Heart left ventricle (tissue), 16 donors: ENCODE measurements around the gene MAP1LC3A. TPM values are rescaled to one million over a fixed set of nuclear protein-coding genes. Genes with fewer than 3 reads are reported as not detected.

ENCODE experiments used
- ATAC-seq, 4 donors: fragments of 200-7000 bp; cut with Tn5 transposase; one replicate each; pipeline ENCODE4 v1.9.1; 2020 to 2022; ENCODE audit warnings: moderate library complexity in 4 of 4, mild to moderate bottlenecking in 3 of 4, moderate number of reproducible peaks in 1 of 4
- DNase-seq, 5 donors: peaks; one replicate each; pipeline ENCODE4 v3.0.0-alpha.2; 2020
- H3K27ac ChIP-seq, 12 donors: fragments of 200-600 bp; sonication (generic) in 4 of 12; one replicate each; pipeline versions ENCODE4 v1.5.0 to v1.8.0; 2016 to 2022; ENCODE audit warnings: mild to moderate bottlenecking in 2 of 12
- H3K27me3 ChIP-seq, 9 donors: fragments of 200-600 bp; sonication (generic) in 2 of 9; one replicate each; pipeline versions ENCODE4 v1.5.1 to v1.8.0; 2016 to 2022; ENCODE audit warnings: mild to moderate bottlenecking in 3 of 9
- H3K36me3 ChIP-seq, 9 donors: fragments of 200-600 bp; sonication (generic) in 2 of 9; one replicate each; pipeline versions ENCODE4 v1.5.0 to v1.8.0; 2018 to 2022; ENCODE audit warnings: mild to moderate bottlenecking in 2 of 9
- H3K4me1 ChIP-seq, 12 donors: fragments of 200-600 bp; sonication (generic) in 4 of 12; one replicate each; pipeline versions ENCODE4 v1.5.0 to v1.8.0; 2016 to 2022; ENCODE audit warnings: mild to moderate bottlenecking in 3 of 12
- H3K4me3 ChIP-seq, 12 donors: fragments of 200-600 bp; sonication (generic) in 4 of 12; one replicate each; pipeline versions ENCODE4 v1.5.0 to v1.8.0; 2017 to 2022; ENCODE audit warnings: mild to moderate bottlenecking in 9 of 12, moderate library complexity in 4 of 12
- H3K9me3 ChIP-seq, 12 donors: fragments of 200-600 bp; sonication (generic) in 4 of 12; one replicate each; pipeline versions ENCODE4 v1.5.0 to v1.8.0; 2016 to 2022; ENCODE audit warnings: mild to moderate bottlenecking in 1 of 12
- CTCF ChIP-seq, 12 donors: fragments of 200-600 bp; sonication (generic) in 4 of 12; IDR thresholded peaks; one replicate each; pipeline versions ENCODE4 v1.5.0 to v1.8.0; 2018 to 2022; ENCODE audit warnings: antibody characterized with exemption in 12 of 12, mild to moderate bottlenecking in 5 of 12
- POLR2A ChIP-seq, 2 donors: fragments of 450-650 bp; IDR thresholded peaks; one replicate each; pipeline ENCODE4 v1.6.1; 2017; ENCODE audit warnings: antibody characterized with exemption in 2 of 2, mild to moderate bottlenecking in 2 of 2, moderate library complexity in 2 of 2
- WGBS, 4 donors: extraction: QIAGEN DNeasy Blood & Tissue Kit in 2 of 4; methylation state at CpG; one replicate each; pipeline versions ENCODE4 v1.1.5 to v1.1.7; 2013 to 2018; 5-methylcytosine and 5-hydroxymethylcytosine counted together
- intact Hi-C, 10 donors: fragments of 100-400 bp; cut with DNase I; formaldehyde crosslinking; loops; one replicate each; pipeline versions ENCODE4 v1.11.1 to v1.14.2; 2022
- polyA plus RNA-seq, 2 donors: library from polyadenylated mRNA; stranded (reverse); fragments of 200-250 nt; gene quantifications; one replicate each; pipeline ENCODE4 v1.2.3, GENCODE V29; 2013
- total RNA-seq, 9 donors: library from RNA; depleted of rRNA in 2 of 9; stranded (reverse); fragments of >200 nt in 2 of 9; fragmentation: NEBNext Ultra II Directional in 3 of 9; extraction: Animal tissue kit (Norgen Biotek cat#: 25700) in 3 of 9; gene quantifications; one replicate each; pipeline versions ENCODE4 v1.1.0 to v1.2.4, GENCODE V29; 2016 to 2023
- donor health status: ischemic (EF 13 %, LVEDD 7.1; RV severe dilation, severe dysfunction).
- donor health status: healthy with polysubstance abuse.
- donor health status: DM: no; HTN: yes; CAD: no.
- donor health status: DM: no; HTN: no; CAD: no.
- donor health status: ischemic (EF 25% LVEDD 6.9; RV normal size, moderate dysfunction).
- donor health status: ischemic (EF 25% LVEDD 5.7; RV mildly dilated, moderate dysfunction).
- donor health status: healthy.
- donor health status: DM: yes; HTN: yes; CAD: no.
- donor health status: ischemic (EF 35%, LVEDD 5.7; RV mildly dilated, moderate dysfunction).
- donor health status: nonischemic (EF 11% LVEDD 7.7; RV severe dilation, severe dysfunction).
- donor health status: DM: yes; HTN: yes; CAD: no.
- donor health status: PGD.
- donor health status: ischemic (EF 29% LVEDD 5.4; RV normal size, mild dysfunction).
- donor health status: nonischemic (EF 23%, LVEDD 6.1; RV moderate dilation, normal function).

MAP1LC3A gene
- total and polyA plus RNA-seq, 11 donors: 42.8 to 212 (median 88.6) TPM

- H3K27ac ChIP-seq: peak overlapping the region in 11 of 12 donors; percentile 41 to 75 (median 56)
- no peak for DNase-seq
- no peaks in the 10 kb centered on the region for H3K9me3 ChIP-seq
- TF ChIP-seq CTCF (IDR thresholded peaks at IDR 0.05): no peak
- TF ChIP-seq POLR2A (IDR thresholded peaks at IDR 0.05): no peak
- peaks cover 0 to 54% (median 21%) of the 10 kb centered on the region in 12 donors for H3K4me1 ChIP-seq
- peaks cover 0 to 56% (median 13%) of the 10 kb centered on the region in 9 donors for H3K36me3 ChIP-seq
- no peak for ATAC-seq
- H3K27me3 ChIP-seq: no peaks in the 10 kb centered on the region
- no peak overlapping the region for H3K4me3 ChIP-seq
- intact Hi-C loops: loop anchor here in 5 of 10 donors (5.0 to 10.0 kb wide), 3 partner anchors 44 to 172 kb away; partner anchors contain the start of gene TP53INP2 (in 3 of the 5)
- 91 to 94% (median 93%) methylated on average over 4 of the region's 4 CpGs for WGBS, 4 donors
These were observed 24.4 kb downstream of the MAP1LC3A start for GRCh38 chr20:34582911-34583310.

DNA sequence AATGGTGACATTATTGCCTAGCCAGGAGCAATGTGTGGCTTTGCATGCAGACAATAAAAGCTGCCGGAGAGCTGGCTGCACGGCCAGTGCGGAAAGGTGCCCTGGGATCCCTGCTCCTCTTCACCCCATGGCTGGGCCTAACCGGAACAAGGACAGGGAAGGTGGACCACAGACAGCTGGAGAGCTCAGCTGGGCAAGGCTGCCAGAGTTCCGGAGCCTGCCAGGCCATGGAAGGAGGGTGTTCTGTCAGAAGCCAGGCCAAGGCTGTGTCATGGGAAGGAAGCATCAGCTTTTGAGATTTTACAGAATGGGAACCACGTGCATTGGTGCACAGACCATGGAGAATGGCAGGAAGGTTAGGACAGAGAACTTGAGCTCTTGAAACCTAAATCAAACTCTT lies 25.0 kb downstream of the MAP1LC3A start:
- ATAC-seq (peak; percentile 21 to 56 (median 36)), DNase-seq (peak in 3 of 5 donors; percentile 42 to 68 (median 54))
- intact Hi-C loops: loop anchor here in 5 of 10 donors (5.0 to 10.0 kb wide), 3 partner anchors 44 to 171 kb away; partner anchors contain the start of gene TP53INP2 (in 3 of the 5)
- no peak overlapping the region for H3K4me3 ChIP-seq
- H3K27ac ChIP-seq: peak overlapping the region in 11 of 12 donors; percentile 41 to 75 (median 56)
- TF ChIP-seq POLR2A (IDR thresholded peaks at IDR 0.05) (no peak), CTCF (IDR thresholded peaks at IDR 0.05) (no peak)
- H3K9me3 ChIP-seq: no peaks in the 10 kb centered on the region
- peaks cover 0 to 48% (median 19%) of the 10 kb centered on the region in 12 donors for H3K4me1 ChIP-seq
- 67 to 78% (median 70%) methylated on average over 6 of the region's 6 CpGs for WGBS, 4 donors
- H3K27me3 ChIP-seq: no peaks in the 10 kb centered on the region
- H3K36me3 ChIP-seq: peaks cover 0 to 60% (median 13%) of the 10 kb centered on the region in 9 donors

- TF ChIP-seq CTCF (IDR thresholded peaks at IDR 0.05) (no peak), POLR2A (IDR thresholded peaks at IDR 0.05) (no peak)
- intact Hi-C loops: loop anchor here in 4 of 10 donors (10.0 kb wide), 2 partner anchors 120 to 170 kb away; partner anchors contain the start of gene TP53INP2 (in 3 of the 4)
- no peak overlapping the region for H3K27ac ChIP-seq
- ATAC-seq (no peak), DNase-seq (no peak)
- 97 to 100% (median 97%) methylated on average over 5 of the region's 5 CpGs for WGBS, 4 donors
- no peaks in the 10 kb centered on the region for H3K27me3 ChIP-seq
- H3K9me3 ChIP-seq: no peaks in the 10 kb centered on the region
- H3K36me3 ChIP-seq: peaks cover 0 to 59% (median 13%) of the 10 kb centered on the region in 9 donors
- no peak overlapping the region for H3K4me3 ChIP-seq
- H3K4me1 ChIP-seq: peaks cover 0 to 33% (median 16%) of the 10 kb centered on the region in 12 donors
These were observed 26.5 kb downstream of the MAP1LC3A start for GRCh38 chr20:34585019-34585418.

GRCh38 chr20:34586488-34587163 lies 28.1 kb downstream of the MAP1LC3A start:
- Histone ChIP-seq H3K9me3 (no peaks in the 10 kb centered on the region), H3K27me3 (no peaks in the 10 kb centered on the region), H3K4me1 (peaks cover 0 to 23% (median 13%) of the 10 kb centered on the region in 12 donors), H3K36me3 (peaks cover 0 to 45% (median 13%) of the 10 kb centered on the region in 9 donors), H3K4me3 (no peak overlapping the region), H3K27ac (no peak overlapping the region)
- intact Hi-C loops: loop anchor here in 4 of 10 donors (10.0 kb wide), 2 partner anchors 118 to 168 kb away; partner anchors contain the start of gene TP53INP2 (in 3 of the 4)
- no peak for ATAC-seq
- TF ChIP-seq CTCF (IDR thresholded peaks at IDR 0.05) (no peak), POLR2A (IDR thresholded peaks at IDR 0.05) (no peak)
- 78 to 90% (median 86%) methylated on average over 9 of the region's 9 CpGs for WGBS, 4 donors
- DNase-seq: no peak
